ENCODE results near the gene UBA1.

The UBA1 gene

DNA sequence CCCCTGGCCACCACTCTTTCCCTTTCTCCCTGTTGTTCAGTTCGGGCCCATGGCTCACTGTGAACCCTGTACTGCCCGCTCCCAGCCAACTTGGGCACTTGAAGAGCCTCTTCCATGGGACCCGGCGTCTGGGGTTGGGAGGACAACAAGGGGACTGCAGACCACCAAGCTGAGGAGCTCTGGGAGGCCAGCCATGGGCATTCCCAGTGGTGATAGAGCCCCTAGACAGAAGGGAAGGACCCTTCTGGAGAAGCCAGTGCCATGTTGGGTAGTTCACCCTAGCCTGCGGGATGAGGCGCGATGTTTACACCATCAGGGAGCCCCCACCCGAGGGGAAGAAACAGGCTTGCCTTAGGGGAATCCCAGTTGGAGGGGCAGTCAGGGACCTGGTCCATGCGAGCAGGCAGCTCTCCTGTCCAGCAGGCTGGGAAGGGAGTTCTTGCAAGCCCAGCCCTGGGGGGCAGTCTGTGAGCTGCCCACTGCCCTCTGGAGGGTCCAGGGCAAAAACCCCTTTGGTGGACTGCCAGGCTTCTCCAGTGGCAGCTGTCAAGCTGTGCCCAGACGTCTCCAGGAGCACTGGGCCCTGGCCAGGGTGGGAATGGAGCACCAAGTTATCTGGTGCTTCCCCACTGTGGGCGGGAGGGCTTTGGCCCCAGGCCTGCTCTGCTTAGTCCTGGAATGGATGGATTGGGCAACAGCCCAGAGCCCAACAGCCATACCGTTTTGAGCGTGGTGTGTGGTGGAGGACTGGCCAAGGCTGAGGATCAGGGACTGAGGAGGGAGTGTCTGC is 23.7 kb upstream of the UBA1 start:
- no peak for DNase-seq (ENCODE audit: low read depth in 2 of 2)

DNA sequence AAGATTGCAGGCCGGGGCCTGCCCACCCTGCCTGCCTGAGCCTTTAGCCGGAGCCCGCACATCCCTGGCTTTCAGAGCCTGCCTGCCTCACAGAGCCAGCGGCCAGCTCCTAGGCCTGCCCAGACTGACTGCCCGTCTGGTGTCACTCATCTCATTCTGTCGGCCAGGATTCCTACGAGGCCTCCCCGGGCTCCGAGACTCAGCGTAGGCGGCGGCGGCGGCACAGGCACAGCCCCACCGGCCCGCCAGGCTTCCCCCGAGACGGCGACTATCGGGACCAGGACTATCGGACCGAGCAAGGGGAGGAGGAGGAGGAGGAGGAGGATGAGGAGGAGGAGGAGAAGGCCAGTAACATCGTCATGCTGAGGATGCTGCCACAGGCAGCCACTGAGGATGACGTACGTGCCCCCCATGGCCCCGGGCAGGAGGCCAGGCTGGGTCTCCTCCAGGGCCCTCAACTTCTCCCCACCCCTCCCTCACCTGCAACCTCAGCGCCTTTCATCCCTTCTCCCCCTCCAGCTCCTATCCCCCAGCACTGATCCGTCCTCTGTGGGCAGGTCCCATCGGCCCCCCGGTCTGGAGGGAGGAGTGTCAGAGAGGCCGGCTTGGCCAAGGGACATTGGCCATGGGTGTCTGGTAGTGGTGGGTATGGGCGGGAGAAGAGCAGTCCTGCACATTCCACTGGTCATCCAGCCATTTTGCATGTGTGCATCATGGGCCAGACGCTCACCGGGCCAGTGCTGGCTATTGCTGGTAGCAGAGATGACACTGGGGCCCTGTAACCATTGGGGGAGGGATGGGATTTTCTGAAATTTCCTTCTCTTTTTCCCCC is 22.6 kb upstream of the UBA1 start:
- no peak for DNase-seq (ENCODE audit: low read depth in 2 of 2)

DNA sequence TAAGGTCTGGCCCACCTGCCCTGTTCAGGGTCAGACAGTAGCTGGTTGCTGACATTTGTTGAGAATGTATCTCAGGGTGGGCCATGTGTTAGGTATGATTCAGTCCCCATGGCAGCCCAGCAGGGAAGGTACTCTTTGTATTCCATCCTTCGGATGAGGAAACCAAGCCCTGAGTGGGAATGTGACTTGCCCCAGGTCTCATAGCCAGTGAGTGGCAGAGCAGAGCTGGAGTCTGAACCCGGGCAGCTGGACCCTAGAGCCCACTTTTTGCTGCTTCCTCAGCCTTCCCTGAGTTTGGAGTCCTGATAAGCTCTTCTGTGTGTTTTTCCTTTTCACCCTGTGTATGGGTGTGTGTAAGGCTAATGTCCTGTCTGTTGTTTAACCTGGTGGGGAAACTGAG is 21.6 kb upstream of the UBA1 start:
- no peak for DNase-seq (ENCODE audit: low read depth in 2 of 2)

DNA sequence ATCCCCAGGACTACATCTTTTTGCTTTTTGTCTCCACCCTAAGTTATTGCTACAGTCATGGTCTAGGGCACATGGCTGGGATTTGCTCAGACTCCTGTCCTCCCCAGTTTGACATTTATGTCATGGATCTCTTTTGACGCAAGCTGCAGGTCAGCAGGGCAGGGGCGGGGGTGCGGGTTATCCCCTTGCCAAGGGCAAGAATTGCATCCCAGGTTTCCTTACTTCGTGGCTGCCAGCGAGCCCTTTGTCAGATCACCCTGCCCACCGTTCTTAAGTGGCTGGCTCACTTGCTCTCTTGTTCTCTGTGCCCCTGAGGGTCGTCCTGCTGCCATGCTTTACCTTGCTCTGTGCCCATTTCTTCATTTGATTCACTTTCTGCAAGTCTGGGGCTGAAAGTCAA is 21.1 kb upstream of the UBA1 start:
- DNase-seq (ENCODE audit: low read depth in 2 of 2): no peak

DNA sequence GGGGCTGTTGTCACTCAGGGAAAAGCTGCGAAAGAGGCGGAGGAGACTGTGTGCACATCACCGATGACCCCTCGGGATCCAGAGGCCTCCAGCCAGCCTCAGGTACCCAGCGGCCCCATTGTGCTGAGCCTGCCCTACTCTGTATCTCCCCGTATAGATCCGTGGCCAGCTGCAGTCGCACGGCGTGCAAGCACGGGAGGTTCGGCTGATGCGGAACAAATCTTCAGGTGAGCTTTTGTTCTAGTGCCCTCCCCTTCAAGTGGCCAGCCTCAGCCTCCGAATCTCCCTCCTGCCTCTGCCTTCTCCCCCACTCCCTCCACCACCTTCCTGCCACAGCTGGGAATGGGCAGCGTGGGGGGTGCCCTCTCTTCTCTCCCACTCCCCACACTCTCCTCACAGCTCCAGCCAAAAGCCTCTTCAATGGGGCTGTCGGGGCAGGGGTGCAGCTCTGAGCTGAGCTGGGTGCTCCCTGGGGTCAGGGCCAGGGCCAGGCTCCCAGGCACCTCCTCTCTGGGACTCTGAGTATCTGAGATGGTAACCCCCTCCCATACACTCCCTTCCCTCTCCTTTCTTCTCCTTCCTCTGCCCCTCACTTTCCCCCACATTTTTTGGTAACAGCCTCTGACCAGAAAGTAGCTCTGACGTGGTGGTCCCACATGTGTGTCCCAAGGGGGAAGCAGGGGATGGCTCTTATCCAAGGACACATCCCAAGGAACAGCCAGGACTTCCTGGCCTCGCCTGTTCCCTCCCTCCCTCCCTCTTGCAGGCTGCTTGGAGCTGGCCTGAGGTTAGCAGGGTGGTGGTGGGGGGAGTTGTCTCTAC is 20.4 kb upstream of the UBA1 start:
- no peak for DNase-seq (ENCODE audit: low read depth in 2 of 2)

DNA sequence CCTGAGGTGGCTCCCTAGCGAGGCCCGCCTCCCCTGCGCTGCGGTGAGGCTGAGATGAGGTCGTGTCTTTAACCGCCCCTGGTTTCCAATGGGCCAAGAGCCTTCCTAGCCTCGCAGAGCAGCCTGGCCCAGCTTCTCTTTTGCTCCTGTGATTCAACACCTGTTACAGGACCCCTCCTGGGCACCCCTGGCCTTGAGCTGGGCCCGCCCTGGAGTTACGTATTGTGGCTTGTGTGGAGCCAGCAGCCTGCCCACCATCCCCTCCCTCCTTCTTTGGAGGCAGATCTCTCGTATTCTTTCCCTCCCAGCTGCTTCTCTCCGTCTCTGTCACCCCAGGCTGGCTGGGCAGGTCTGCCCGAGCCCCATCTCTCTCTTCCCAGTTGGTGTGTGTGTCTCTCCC is 19.3 kb upstream of the UBA1 start:
- DNase-seq (ENCODE audit: low read depth in 2 of 2): no peak

DNA sequence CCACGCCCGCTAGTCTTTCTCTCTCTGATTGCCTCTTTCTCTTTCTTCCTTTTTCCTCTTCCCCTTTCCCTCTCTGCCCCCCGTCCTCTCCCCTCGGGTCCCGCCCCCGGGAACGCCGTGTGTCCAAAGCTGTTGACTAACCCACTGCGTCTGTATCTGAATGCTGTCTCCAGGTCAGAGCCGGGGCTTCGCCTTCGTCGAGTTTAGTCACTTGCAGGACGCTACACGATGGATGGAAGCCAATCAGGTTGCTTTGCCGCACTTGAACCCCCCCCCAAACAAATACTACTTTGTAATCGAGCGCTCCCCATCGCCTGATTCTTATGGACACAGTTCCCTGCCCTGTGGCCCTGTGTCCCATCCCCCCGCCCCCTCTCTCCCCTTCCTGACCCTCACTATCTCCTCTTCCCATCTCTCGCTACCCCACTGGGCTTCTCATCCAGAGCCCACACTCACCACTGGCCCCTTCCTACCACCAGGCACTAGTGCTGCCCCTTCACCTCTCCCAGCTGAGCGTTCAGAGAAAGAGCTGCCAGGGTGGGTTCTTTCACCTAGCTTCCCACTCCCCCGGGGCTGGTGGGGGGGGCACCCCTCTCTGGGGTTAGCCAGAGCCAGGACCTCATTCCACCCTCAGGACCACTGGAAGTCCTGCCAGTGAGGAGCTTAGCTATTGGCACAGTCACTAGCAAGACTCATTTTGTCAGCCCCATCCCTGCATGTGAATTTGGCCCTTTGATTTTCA is 18.6 kb upstream of the UBA1 start:
- no peak for DNase-seq (ENCODE audit: low read depth in 2 of 2)

DNA sequence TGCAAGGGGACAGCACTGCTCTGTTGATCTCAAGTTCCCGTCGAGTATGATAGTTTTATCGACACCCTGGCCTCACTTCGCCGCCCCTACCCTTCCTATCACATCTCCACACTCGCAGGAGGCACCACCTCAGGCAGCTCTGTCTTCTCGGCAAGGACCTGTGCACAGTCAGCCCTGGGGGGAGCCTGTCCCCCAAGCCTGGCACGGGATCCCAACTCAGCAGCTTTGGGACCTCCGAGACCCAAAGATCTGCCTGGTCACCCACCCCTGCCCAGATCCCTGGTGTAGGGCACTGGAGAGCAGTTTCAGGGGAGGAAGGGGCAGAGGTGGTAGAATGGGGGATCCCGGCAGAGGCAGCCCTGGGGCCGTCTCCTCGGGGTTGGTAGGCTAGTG is 18.0 kb upstream of the UBA1 start:
- no peak for DNase-seq (ENCODE audit: low read depth in 2 of 2)

DNA sequence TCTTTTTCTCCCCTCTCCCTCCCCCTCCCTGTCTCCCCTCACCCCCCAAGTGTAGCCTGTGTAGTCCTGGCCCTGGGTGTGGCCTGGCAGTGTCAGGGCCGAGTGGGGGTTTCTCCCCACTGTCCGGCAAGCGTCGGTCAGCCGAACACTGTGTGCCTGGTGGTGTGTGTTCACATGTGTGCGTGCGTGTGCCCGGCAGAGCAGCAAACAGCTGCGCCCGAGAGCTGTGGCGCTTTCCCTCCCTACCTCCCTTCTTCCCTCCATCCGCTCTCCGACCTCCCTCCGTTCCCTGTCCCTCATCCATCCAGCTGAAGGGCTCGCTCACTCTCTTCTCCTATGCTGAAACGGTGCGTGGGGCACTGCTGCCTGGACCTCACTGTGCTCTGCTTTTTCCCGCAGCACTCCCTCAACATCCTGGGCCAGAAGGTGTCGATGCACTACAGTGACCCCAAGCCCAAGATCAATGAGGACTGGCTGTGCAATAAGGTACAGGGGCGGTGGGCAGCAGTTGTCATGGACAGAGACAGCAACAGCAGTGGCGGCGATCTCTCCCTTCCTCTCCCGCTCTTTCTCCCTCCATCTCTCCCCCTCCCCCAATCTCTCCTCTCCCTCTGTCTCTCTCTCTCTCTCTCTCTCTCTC is 17.4 kb upstream of the UBA1 start:
- no peak for DNase-seq (ENCODE audit: low read depth in 2 of 2)

DNA sequence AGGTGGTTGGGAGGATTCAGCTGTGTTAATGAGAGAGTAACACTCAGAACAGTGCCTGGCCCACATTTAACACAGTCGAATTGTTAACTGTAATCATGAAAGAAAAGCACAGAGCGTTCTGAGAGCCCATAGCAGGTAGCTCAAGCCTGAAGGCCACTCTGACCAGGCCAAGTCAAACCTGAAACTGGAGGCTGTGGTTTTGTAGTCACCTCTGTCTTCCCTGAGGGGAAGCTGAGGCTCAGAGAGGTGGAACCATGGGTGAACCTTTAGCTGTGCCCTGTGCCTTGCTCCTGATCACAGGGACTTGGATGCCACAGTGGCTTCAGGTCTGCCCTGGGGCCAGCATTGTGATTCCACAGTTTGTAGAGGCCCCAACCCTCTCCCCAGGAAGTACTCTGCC is 16.6 kb upstream of the UBA1 start:
- no peak for DNase-seq (ENCODE audit: low read depth in 2 of 2)

DNA sequence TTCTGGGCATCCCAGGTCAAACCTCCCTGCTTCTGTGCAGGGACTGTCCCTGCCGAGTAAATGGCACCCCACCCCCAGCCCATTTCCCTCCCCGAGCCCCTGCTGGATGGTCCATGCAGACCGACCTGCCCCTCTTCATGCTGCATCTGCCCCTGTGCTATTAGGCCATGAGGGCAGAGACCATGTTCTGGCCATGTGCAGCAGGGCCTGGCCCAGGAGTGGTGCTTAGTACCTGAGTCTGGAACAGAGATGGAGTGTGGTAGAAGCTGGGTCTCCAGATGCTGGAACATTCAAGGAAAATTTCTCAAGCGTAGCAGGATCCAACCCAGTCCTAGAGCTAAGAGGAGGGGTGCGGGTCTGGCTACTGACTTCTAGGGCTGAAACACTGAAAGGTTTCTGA is 15.3 kb upstream of the UBA1 start:
- no peak for DNase-seq (ENCODE audit: low read depth in 2 of 2)

DNA sequence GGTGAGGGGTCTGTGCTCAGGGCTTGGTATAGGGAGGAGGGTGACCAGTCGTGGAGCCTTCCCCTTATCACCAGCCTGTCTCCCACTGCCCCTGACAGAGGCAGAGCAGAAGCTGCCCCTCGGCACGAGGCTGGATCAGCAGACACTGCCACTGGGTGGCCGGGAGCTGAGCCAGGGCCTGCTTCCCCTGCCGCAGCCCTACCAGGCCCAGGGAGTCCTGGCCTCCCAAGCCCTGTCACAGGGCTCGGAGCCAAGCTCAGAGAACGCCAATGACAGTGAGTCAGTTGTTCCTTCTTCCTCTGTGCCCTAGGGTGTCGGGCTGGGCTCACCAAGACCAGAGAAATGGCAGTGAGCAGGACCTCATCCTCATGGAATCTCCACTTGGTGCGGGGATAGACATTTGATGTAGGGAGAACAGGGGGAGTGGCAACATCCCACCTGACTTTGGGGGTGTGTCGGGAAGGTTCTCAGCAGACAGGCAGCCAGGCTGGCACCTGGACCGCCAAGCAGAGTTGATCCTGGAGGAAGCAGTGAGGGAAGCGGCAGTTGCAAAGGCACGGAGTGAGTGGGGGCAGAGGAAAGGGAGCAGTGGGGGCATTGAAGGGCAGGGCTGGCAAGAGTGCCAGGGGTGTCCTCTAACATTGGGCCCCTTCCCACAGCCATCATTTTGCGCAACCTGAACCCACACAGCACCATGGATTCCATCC is 14.3 kb upstream of the UBA1 start:
- no peak for DNase-seq (ENCODE audit: low read depth in 2 of 2)

DNA sequence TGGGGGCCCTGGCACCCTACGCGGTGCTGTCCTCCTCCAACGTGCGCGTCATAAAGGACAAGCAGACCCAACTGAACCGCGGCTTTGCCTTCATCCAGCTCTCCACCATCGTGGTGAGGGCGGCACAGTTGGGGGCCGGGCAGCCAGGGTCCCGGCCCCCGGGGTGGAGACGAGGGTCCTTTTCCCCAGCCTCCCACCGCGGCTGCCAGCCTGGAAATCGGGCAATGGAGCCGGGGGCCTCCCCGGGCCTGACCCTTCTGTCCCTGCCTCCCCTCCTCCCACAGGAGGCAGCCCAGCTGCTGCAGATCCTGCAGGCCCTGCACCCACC is 13.7 kb upstream of the UBA1 start:
- DNase-seq (ENCODE audit: low read depth in 2 of 2): no peak

DNA sequence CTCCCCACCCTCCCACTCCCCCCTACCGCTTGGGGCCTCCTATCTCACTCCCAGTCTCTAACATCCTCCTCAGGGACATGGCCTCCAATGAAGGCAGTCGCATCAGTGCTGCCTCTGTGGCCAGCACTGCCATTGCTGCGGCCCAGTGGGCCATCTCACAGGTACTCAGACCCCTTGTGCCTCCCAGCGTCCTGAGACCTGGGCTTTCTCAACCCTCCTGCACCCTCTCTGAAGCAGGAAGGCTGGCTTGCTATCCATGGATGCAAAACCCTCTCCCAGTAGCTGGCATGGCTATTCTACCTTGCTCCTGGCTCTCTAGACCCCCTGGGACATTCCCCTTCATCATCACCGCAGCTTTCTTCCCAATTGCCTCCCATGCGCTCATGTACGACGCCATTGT is 13.3 kb upstream of the UBA1 start:
- no peak for DNase-seq (ENCODE audit: low read depth in 2 of 2)

DNA sequence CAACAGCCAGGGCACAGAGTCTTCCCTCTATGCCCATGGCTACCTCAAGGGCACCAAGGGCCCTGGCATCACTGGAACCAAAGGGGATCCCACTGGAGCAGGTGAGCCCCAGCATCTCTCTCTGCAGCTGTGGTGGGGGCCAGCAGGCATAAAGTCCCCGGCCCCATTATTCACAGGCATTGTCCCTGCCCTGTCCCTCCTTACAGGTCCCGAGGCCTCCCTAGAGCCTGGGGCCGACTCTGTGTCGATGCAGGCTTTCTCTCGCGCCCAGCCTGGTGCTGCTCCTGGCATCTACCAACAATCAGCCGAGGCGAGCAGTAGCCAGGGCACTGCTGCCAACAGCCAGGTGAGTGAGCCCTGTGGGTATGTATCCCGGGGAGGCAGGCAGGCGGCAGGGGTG is 12.3 kb upstream of the UBA1 start:
- DNase-seq (ENCODE audit: low read depth in 2 of 2): no peak

DNA sequence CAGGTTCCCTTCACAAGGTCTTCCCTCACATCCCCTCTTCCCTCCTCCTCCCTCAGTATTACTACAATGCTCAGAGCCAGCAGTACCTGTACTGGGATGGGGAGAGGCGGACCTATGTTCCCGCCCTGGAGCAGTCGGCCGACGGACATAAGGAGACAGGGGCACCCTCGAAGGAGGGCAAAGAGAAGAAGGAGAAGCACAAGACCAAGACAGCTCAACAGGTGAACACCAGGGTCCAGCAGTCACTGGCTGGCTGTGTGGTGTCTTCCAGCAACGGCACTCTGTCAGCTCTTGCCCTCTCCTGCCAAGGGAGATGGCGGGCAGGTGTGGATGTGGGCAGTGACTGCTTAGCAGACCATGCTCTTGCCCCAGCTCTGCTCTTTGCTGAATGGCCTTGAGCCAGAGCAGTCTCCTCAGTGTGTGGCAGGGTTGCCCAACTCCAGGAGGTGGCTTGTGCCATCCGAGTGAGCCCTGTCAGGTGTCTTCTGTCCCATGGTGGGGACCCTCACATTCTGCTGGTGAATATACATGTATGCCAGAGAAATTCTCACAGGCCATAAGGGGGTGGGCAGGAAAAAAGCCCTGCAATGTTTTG is 11.4 kb upstream of the UBA1 start:
- DNase-seq (ENCODE audit: low read depth in 2 of 2): no peak

DNA sequence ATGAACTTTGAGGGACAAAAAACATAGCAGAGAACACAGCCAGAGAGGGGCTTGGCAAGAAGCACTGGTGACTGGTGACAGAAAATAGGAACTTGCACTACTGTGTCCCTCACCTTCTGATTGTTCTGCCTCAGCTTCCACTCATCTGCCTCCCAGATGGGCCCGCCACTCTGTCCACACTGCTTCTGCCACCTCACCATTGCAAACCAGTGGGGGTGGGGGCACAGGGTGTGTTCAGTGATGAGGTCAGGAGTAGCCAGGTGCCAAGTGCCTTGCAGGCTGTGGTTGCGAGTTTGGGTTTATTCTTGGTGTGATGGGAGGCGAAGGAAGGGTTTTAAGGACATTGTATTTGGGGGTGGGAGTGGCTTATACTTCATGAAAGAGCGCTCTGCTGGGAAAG is 9.1 kb upstream of the UBA1 start:
- no peak for DNase-seq (ENCODE audit: low read depth in 2 of 2)

DNA sequence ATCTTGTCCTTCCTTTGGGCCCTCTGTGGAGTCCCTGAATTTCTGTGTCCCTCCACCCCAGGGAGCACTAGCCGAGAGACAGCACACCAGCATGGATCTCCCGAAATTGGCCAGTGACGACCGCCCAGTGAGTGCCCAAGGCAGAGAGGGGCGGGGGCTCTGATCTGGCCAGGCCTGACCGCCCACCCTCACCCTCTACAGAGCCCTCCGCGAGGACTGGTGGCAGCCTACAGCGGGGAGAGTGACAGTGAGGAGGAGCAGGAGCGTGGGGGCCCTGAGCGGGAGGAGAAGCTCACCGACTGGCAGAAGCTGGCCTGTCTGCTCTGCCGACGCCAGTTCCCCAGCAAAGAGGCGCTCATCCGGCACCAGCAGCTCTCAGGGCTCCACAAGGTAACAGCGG is 8.4 kb upstream of the UBA1 start:
- no peak for DNase-seq (ENCODE audit: low read depth in 2 of 2)

DNA sequence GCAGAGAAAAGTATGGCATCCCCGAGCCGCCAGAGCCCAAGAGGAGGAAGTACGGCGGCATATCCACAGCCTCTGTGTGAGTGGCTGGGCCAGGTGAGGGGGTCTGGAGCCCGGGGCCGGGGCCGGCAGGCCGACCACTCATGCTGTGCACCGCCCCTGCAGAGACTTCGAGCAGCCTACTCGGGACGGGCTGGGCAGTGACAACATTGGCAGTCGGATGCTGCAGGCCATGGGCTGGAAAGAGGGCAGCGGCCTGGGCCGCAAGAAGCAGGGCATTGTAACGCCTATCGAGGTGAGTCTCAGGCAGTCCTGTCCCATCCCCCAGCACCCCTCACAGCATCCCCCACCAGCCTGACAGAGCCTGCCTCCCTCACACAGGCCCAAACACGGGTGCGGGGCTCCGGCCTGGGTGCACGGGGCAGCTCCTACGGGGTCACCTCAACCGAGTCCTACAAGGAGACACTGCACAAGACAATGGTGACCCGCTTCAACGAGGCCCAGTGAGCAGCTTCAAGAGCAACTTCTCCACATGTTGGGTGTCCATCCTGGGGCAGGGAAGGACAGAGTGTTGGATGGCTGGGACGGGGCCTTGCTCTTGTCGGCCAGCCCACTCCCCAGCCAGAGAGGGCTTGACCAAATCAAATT is 7.4 kb upstream of the UBA1 start:
- no peak for DNase-seq (ENCODE audit: low read depth in 2 of 2)

DNA sequence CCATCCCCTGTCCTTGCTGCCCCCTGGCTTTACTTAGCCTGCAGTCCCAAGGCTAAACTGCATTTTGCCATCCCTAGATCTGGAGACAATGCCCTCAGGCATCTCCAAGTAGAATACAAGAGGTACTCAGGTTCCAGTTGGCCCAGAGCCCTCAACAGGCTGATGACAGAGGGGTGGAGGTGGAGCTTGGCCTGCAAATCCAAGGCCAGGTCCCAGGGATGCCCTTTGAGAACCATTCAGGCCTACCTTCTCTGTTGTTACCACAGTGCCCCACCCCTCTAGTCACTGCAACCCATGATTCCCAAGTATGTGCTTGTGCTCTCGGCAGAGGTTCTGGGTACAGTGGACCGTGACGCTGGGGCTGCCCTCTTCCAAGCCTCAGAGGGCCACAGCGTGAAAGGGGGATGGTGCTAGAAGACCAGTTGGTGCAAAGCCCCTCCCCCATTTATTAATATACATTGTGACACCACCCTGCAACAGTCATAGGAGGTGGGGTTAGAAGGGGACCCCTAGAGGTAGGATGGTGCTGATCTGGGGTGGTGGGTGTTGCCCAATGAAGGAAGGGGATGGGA is 6.4 kb upstream of the UBA1 start:
- DNase-seq (ENCODE audit: low read depth in 2 of 2): no peak
